Urothelium cell line (cell line): ENCODE results near the gene ARHGEF11.

Experiments
- DNase-seq: peaks from one replicate; pipeline ENCODE4 v3.0.0; 2011; ENCODE audit warnings: low spot score, mixed read lengths
- FAIRE-seq: peaks from 2 replicates; lab custom pipeline; 2011; peaks lifted over from hg19 to GRCh38; lab: Jason Lieb, UNC

Gene ARHGEF11

DNA sequence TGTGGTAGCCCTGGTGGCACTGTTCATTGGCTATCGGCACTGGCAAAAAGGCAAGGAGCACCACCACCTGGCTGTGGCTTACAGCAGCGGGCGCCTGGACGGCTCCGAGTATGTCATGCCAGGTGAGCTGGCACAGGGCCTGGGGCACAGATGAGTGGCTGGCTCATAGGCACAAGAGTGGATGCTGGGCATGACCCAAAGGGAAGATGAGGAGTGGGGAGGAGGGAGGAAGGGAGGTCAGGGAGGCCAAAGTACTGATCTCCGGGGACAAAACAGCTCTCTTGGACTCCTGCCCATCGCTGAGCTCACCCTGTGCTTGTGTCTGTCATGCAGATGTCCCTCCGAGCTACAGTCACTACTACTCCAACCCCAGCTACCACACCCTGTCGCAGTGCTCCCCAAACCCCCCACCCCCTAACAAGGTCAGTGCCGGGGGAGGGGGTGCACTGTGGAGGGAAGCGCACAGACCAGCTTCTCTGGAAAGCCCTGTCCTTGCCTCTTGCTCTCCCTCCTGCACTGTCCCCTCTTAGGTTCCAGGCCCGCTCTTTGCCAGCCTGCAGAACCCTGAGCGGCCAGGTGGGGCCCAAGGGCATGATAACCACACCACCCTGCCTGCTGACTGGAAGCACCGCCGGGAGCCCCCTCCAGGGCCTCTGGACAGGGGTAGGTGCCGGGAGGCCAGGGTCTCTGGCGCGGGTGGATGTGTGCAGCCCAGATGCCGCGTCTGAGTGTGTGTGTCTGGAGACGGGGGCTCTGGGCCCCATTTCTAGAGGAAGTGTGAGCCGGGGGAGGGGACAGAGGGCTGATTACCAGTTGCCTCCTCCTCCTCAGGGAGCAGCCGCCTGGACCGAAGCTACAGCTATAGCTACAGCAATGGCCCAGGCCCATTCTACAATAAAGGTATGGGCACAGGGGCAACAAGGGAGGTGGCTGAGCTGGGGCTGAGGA lies 132.4 kb downstream of the ARHGEF11 start:
- DNase-seq, result no peak
- FAIRE-seq, result no peak

GRCh38 chr1:156912310-156912709 lies 133.2 kb downstream of the ARHGEF11 start:
- FAIRE-seq, result no peak
- no peak for DNase-seq

GRCh38 chr1:156911577-156912298 lies 133.8 kb downstream of the ARHGEF11 start:
- no peak for DNase-seq
- no peak for FAIRE-seq

- peak; percentile 72 for DNase-seq
- FAIRE-seq, result peak; percentile 86
These were observed 135.2 kb downstream of the ARHGEF11 start for GRCh38 chr1:156910309-156910782.

DNA sequence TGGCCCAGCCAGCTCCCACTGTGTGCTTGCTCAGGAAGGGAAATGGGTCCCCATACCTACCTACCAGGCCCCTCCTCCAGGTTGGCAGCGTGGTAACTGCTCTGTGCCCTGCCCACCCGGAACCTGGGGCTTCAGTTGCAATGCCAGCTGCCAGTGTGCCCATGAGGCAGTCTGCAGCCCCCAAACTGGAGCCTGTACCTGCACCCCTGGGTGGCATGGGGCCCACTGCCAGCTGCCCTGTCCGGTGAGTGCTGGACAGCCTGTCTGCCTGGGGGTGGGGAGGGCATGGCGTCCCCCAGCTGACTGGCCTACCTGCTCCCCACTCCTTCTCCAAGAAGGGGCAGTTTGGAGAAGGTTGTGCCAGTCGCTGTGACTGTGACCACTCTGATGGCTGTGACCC lies 135.9 kb downstream of the ARHGEF11 start:
- no peak for FAIRE-seq

DNA sequence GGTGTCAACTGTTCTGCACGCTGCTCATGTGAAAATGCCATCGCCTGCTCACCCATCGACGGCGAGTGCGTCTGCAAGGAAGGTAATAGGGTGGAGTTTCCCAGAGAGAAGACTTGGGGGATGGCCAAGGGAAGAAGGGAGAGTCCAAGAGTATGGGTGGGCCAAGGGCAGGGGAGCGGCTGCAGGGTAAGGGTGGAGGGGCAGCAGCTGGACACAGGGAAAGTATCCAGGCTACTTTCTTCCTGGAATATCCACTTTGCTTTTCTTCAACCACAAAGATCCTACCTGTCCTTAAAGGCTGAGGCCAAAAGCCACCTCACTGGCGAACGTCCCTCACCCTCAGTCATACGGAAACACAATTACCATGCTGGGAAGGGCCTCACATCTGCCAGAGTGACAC lies 136.6 kb downstream of the ARHGEF11 start:
- no peak for FAIRE-seq
- no peak for DNase-seq

More for the DNA sequence above, 135.9 kb downstream of the ARHGEF11 start:
- no peak for DNase-seq

DNA sequence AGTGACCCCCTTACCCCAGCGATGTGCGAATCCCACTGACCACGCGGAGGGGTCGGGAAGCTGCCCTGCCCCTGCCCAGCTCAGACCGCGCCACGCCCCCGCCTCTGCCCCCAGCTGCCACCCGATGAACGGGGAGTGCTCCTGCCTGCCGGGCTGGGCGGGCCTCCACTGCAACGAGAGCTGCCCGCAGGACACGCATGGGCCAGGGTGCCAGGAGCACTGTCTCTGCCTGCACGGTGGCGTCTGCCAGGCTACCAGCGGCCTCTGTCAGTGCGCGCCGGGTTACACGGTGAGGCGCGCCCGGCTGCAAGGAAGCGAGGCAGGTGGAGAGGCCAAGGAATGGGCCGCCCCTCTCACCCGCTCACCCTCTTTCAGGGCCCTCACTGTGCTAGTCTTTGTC lies 137.0 kb downstream of the ARHGEF11 start:
- DNase-seq, result no peak
- no peak for FAIRE-seq

GRCh38 chr1:156906206-156906906 lies 139.2 kb downstream of the ARHGEF11 start:
- no peak for FAIRE-seq
- DNase-seq, result no peak

DNA sequence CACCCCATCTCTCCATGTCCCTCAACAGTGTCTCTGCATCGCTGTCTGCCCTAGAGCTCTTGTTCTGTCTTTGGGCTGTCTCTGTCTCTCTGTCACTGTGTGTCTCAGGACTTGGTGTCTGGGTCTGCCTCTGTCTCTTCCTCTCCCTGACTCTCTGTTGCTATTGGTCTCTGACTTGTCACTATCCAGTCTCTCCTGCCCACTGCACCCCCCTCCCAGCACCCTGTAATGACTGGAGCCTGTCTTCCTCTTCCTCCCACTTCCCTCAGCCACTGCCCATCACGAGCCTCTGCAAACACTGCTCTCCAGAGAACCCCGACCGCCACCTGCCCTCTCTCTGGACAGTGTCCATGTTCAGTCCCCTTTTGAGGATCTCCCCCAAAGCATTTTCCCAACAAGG lies 139.9 kb downstream of the ARHGEF11 start:
- no peak for DNase-seq
- FAIRE-seq, result no peak

- FAIRE-seq, result no peak
- DNase-seq, result no peak
These were observed 140.4 kb downstream of the ARHGEF11 start for GRCh38 chr1:156905176-156905575.

DNA sequence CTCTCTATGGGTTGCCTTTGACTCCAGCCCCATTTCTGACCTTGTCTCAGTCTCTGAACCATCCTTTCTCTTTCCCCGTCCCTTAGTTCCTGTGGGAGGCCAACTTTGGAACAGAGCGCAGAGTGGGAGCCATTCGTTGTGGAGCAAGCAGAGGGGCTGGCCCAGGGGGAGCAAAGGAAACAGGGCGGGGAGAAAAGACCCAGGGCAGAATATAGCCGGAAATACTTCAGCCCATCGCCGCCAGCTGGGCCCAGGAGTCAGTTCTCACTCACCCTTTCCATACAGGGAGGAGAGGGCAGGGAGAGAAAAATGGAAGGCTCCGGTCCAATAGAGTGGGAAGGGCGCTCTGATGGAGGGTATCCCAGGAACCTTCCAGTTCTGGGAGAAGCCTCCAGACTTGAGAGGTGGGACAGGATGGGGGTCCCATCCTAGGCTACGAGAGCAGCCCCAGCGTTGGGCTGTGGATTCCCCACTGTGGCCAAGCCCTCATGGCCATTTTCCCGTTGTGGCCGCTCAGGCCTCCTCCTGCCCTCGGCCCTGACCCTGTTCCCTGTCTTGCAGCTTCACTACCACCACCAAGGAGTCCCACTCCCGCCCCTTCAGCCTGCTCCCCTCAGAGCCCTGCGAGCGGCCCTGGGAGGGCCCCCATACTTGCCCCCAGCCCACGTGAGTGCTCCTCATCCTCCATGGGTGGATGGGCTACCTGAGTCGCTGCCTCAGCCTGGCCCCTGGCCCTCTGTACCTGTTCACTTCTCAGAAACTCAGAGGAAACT lies 141.2 kb downstream of the ARHGEF11 start:
- no peak for DNase-seq
- FAIRE-seq, result no peak

DNA sequence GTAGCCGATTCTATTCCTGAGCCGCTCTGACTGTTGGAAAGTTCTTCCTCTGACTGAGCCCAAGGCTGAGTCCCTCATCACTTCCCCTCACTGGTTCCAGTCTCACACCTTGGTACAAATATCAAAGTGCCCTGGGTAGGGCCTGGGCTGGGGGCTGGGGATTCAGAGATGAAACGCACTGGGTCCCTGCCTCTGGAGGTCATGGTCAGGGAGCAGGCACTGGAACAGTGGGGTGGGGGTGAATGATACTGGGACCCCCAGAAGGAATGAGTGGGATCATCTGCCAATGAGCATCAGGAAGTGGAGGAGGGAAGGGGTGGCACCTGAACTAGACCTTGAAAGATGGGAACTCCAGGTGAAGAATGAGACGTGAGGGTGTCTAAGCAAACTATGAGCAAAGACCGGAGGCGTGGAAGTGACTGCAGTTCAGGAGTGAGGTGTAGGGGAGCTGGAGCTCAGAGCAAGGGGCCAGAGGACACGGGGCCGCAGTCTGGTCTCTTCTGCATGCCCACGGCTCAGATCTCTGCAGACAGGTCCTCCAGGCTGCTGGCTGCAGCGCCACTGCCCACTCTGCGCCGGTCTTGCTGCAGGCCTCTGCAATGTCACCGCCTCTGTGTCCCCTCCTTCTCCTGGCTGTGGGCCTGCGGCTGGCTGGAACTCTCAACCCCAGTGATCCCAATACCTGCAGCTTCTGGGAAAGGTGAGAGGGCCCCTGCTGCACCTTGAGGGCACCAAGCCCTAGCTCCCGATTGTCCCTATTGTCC lies 142.0 kb downstream of the ARHGEF11 start:
- no peak for FAIRE-seq

GRCh38 chr1:156901966-156902915 lies 143.3 kb downstream of the ARHGEF11 start:
- DNase-seq (no peak), FAIRE-seq (no peak)

More for the DNA sequence above, 142.0 kb downstream of the ARHGEF11 start:
- no peak for DNase-seq

GRCh38 chr1:156901590-156901900 lies 144.0 kb downstream of the ARHGEF11 start:
- DNase-seq (no peak), FAIRE-seq (no peak)

DNA sequence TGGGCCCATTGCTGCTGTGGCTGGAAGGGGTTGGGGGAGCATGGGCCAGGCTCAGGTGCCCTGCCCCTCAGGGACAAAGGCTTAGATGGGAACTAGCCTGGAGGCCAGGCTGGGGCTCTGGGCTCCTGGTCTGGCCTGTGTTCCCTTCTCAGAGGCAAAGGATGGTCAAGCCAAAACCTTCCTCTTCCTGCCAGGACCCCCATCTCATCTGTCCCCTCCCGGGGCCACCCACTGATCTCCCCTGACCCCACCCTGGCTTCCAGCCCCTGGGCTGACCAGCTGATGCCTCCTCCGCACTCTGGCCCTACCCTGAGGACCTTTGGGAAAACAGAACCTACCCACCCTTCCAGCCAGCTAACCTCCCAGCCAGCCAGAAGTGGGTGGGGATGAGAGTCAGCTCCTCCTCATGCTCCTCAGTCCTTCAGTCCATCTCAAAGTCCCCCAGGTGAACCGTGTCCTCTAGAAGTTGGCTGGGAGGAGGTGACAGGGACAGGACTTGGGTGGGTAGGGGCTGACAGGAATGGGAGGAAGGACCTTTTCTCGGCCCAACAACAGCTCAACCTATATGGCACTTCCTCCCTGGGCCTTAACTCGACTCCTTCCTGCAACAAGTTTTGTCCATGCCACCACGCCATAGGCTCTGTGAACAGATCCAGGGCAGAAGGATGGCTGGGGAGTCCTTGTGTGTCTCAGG lies 144.5 kb downstream of the ARHGEF11 start:
- DNase-seq (no peak), FAIRE-seq (no peak)

DNA sequence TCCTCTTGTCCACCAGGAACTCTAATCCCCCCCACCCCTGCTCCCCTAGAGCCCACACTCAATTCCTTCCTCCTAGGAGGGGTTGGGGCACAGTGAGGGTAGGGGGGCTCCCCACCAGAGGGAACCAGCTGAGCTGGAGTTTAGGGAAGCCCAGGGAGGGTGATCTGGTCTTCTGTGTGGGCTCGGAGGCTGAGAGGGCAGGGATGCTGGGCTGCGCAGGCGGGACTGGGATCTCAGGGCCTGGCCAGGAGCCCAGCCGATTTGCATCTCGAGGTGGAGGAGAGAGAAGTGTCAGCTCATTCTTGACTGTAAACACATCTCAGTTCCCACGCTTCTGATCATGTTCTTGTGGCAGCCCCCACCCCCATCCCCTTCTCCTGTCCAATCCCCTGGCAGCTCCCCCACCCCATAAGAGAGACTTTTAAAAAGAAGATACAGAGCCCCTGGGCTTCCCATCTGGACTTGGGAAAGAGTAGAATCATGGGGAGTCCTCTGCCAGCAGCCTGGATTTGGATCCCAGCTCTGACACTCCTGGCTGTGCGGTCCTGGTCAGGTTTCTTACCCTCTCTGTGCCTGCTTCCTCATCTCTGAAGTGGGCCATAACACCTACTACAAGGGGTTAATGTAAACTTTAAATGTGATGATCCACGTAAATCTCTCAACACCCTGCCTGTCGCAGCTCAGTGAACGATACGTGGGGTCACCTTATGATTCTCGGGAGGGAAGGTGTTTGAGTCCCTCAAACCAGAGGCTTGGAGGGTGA lies 145.4 kb downstream of the ARHGEF11 start:
- FAIRE-seq (no peak), DNase-seq (no peak)

DNA sequence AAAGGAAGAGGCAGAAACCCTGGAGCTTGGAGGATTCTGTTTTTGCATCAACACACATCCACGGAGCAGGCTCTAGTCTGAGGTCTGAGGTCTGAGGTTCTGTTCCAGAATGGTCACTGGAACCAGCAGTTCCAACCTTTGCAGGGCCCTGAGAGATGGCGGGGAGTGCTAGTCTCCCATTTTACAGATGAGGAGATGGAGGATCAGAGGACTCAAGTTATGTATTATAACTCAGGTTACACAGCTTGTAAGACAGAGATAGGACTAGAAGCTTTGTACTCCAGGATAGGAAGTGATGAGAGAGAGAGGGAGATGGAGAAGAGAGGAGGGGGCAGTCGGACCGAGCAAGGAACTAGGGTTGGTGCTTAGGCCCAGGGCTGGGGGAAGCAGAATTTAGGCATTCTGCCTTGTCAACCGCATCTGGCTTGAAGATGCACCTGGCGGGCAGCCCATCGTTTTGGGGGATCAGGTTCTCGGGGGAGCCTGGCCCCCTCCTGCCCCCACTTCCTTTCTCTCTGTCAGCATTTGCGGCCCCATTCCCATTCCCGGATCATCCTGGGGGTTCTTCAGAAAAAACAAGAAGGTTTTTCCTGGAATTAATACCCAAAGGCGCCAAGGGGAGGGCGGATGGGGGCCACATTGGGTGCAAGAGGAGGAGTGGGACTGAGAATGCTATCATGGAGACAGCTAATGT lies 146.4 kb downstream of the ARHGEF11 start:
- FAIRE-seq, result no peak
- DNase-seq, result no peak
